ENCODE results near the gene AKR7A2.

The AKR7A2 gene

DNA sequence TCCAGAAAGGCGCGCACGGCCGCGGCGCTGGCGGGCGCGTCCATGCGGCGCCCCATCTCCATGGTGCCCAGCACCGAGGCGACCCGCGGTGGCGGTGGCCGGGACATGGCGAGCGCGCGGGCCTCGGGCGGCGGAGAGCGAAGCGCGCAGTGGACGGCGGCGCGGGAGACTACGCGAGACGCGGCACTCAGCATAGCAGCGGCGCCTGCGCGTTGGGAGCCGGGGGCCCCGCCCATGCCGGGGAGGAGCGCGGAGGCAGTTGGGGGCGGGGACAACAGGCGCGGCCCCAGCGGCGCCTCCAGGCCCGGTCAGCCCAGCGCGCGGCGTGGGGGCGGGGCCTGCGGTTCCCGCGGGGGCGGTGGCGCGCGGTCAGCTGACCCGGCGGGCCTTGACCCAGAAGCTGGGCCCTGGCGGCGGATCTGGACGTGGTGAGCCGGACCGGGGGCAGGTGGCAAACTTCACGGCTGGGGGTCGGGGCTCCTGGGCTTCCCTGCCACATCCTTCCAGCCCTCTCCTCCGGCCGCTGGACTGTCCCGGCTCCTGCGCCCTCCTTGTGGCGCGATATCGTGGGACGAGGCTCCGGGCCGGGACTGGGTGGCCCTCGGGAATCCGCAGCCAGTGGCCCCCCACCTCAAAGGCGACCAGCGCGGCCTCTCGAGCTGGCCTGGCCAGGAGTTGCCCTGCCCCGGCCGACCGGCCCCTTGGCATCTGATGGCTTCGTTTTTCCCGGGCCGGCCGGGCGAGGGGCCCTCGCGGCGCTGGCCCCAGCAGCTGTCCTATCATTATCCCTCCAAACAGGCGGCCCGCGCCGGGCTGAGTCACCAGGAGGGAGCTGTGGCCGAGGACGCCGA, at the start of gene AKR7A2, which contains the start of gene SLC66A1:
Gene AKR7A2 (minus strand): TSS at position 214 of the 851 bp plus-strand sequence. CDS start 20 bp downstream, at position 194.
Gene SLC66A1 (plus strand): TSS at position 396 of the 851 bp plus-strand sequence. CDS start 5,352 bp downstream, outside the sequence.
- peak; percentile 88 to 89 for DNase-seq (ENCODE audit: low read depth in 1 of 2, low spot score in 1 of 2)

DNA sequence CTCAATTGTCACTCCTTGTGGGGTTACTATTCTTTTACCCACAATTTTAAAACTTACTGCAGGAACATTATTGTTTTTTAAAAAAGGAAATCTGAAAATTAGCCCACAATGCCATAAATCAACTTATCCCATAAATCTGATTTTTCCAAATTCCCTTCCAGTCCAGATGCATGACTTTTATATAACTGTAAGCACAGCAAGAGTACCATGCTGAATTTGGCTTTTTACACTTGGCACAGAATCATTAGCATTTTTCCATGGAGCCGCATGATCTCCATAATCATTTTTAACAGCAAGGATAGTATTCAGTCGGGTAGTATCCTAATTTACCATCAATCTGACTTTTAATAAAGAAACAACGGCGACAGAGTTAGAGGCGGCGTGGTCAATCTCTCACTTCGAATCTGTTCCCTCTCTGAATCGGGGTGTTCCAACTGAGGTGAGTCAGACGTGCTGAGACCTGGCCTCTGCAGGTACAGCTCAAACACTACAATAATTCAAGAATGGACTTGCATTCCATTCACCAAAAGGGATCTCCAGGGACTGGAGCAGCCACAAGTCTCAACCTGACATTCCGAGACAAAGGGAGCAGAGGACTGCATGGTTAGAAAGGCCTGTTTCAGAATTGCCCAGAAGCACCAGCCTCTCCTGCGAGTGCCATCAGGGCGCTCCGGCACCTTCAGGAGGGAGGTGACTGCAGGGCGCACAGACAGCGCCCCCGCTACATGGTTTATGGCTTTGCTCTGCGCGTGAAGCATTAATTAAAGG, 49.1 kb upstream of the AKR7A2 start:
- DNase-seq (ENCODE audit: low read depth in 1 of 2, low spot score in 1 of 2) = no peak

- no peak for DNase-seq (ENCODE audit: low read depth in 1 of 2, low spot score in 1 of 2)
Observed at GRCh38 chr1:19360432-19360831, 48.5 kb upstream of the AKR7A2 start.

DNA sequence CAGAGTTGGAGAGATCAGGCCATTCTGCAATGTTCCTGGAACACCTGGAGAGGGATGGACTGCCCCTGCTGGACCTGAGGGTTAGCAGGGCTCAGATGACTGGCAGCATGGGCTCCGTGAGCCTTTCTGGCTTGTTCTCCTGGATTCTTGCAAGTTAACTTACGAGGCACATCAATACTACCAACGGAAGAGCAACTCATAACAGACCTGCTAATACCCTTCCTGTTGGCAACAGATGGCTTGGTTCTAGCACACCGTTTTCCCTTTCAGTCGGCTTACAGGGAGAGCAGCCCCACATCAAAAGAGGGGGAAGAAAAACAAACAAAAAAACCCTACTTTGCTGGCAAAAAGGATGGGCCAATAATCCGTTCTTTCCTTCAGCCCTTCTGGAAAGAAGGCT, 48.1 kb upstream of the AKR7A2 start:
- DNase-seq (ENCODE audit: low read depth in 1 of 2, low spot score in 1 of 2) = no peak

- no peak for DNase-seq (ENCODE audit: low read depth in 1 of 2, low spot score in 1 of 2)
Observed at GRCh38 chr1:19359357-19359756, 47.4 kb upstream of the AKR7A2 start.

- no peak for DNase-seq (ENCODE audit: low read depth in 1 of 2, low spot score in 1 of 2)
Observed at GRCh38 chr1:19358710-19359109, 46.8 kb upstream of the AKR7A2 start.

- DNase-seq (ENCODE audit: low read depth in 1 of 2, low spot score in 1 of 2) = no peak
Observed at GRCh38 chr1:19357299-19357986, 45.5 kb upstream of the AKR7A2 start.

- DNase-seq (ENCODE audit: low read depth in 1 of 2, low spot score in 1 of 2) = no peak
Observed at GRCh38 chr1:19356266-19356665, 44.3 kb upstream of the AKR7A2 start.

- no peak for DNase-seq (ENCODE audit: low read depth in 1 of 2, low spot score in 1 of 2)
Observed at GRCh38 chr1:19354531-19354981, 42.6 kb upstream of the AKR7A2 start.

DNA sequence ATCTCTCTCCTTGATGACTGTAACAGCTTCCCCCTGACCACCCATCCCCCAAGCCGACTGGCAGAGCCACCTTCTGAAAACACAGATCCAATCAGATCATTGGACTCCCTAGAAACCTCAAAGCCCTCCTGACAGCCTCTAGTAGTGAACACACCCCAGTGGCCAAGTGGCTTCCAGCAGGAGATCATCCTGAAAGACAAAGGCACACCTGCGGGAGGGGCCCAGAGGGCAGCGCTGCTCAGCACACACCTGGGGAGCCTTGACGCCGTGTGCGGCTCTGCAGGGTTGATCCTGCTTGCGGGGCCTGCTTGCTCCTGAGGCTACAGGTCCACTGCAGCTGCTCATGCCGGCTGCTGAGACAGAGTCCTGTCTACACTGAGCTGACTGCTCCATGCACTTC, 41.7 kb upstream of the AKR7A2 start:
- DNase-seq (ENCODE audit: low read depth in 1 of 2, low spot score in 1 of 2) = no peak

- no peak for DNase-seq (ENCODE audit: low read depth in 1 of 2, low spot score in 1 of 2)
Observed at GRCh38 chr1:19352839-19353238, 40.9 kb upstream of the AKR7A2 start.

DNA sequence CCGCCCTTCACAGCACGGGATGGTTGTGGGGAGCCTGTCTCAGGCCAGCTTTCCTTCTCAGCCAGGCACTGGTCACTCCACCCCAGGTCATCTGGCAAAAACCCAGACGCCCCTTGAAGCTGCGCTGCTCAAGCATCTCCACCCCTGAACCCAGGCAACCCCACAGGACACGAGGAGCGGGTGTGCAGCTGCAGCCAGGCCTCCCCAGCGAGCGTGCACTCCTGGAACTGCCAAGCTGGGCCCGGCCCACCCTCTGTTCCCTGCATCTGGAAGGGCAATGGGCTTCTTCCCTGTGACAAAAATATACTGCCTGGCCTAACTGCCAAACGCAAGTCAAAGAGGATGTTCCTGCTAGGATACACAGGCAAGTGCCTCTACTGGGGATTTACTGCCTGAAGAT, 39.9 kb upstream of the AKR7A2 start:
- no peak for DNase-seq (ENCODE audit: low read depth in 1 of 2, low spot score in 1 of 2)

GRCh38 chr1:19350566-19350965, 38.6 kb upstream of the AKR7A2 start:
- DNase-seq (ENCODE audit: low read depth in 1 of 2, low spot score in 1 of 2) = no peak

DNA sequence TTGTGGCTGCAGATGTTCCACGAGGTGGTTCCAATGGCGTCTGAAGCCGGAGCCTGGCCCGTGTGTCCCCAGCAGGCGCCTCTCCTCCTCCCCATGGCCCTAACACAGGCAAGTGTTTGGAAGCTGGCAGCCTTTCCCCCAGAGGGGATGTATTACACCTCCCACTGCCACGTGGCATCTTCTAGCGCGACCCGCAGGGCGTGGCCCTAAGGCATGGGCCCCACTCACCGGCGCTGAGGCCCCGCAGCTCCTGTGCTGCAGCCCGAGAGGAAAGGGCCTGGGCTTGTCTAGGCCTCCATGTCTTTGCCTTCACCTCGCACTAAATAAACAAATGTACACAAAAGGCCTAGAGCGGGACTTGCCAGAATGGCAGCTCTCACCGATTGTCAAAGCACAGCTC, 38.1 kb upstream of the AKR7A2 start:
- DNase-seq (ENCODE audit: low read depth in 1 of 2, low spot score in 1 of 2) = no peak

GRCh38 chr1:19348441-19349198, 36.7 kb upstream of the AKR7A2 start:
- DNase-seq (ENCODE audit: low read depth in 1 of 2, low spot score in 1 of 2) = no peak

GRCh38 chr1:19347533-19348172, 35.7 kb upstream of the AKR7A2 start:
- DNase-seq (ENCODE audit: low read depth in 1 of 2, low spot score in 1 of 2) = no peak

GRCh38 chr1:19346026-19346425, 34.1 kb upstream of the AKR7A2 start:
- no peak for DNase-seq (ENCODE audit: low read depth in 1 of 2, low spot score in 1 of 2)

DNA sequence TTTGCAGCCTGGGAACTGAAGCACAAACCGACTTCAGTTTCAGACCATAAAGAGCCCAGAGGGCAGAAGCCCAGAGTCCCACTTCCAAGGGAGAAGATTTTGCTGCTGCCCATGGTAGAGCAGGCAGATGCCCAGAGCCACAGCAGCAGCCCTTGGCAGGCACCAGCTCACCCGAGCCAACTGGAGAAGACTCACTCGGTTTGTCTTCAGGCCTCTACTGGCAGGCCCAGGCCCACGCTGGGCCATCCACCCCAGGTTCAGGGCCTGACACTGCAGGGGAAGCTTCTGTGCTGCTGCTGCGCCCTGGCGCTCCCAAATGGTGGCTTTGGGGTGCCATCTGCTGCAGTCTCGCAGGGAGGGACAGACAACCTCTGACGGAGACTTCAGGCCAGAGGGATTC, 33.4 kb upstream of the AKR7A2 start:
- no peak for DNase-seq (ENCODE audit: low read depth in 1 of 2, low spot score in 1 of 2)

- no peak for DNase-seq (ENCODE audit: low read depth in 1 of 2, low spot score in 1 of 2)
Observed at GRCh38 chr1:19344831-19345230, 32.9 kb upstream of the AKR7A2 start.

GRCh38 chr1:19344372-19344810, 32.4 kb upstream of the AKR7A2 start:
- peak in 1 of 2 donors; percentile 32 for DNase-seq (ENCODE audit: low read depth in 1 of 2, low spot score in 1 of 2)
